Stimulated activated CD4-positive, alpha-beta T cell treated with anti-CD3 and anti-CD28 coated beads, Interleukin-1b, Interleukin-23, amount 100 ng/mL, for 1 hour (primary cell): ENCODE results near the gene DIAPH2.
"Not testable (repeated sequence)": the region's sequence is repeated elsewhere in the genome, so short reads cannot be mapped to it uniquely, and the experiment has no call there.

Source experiments
- DNase-seq, 2 donors: peaks; one replicate each; pipeline ENCODE4 v3.0.0-alpha.2; 2020; ENCODE audit warnings: low read depth in 2 of 2

The DIAPH2 gene

DNA sequence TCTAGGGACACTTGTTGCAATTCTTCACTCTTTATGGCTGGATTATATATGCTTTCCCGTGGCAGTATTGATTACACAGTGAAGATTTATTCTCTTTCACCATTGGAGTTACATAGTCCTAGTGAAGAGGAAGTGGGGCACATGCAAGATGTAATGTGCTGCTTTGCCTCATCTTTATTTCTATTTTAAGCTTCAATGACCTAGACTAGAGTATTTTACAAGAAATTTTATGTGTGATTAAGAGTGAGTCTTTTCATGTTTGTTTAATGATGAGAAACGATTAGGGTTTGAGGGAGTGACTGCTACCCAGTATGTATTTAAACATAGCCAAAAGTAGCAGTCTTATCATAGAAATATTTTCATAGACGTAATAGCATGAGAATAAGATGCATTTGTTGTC is 30.8 kb downstream of the DIAPH2 start:
- no peak for DNase-seq

DNA sequence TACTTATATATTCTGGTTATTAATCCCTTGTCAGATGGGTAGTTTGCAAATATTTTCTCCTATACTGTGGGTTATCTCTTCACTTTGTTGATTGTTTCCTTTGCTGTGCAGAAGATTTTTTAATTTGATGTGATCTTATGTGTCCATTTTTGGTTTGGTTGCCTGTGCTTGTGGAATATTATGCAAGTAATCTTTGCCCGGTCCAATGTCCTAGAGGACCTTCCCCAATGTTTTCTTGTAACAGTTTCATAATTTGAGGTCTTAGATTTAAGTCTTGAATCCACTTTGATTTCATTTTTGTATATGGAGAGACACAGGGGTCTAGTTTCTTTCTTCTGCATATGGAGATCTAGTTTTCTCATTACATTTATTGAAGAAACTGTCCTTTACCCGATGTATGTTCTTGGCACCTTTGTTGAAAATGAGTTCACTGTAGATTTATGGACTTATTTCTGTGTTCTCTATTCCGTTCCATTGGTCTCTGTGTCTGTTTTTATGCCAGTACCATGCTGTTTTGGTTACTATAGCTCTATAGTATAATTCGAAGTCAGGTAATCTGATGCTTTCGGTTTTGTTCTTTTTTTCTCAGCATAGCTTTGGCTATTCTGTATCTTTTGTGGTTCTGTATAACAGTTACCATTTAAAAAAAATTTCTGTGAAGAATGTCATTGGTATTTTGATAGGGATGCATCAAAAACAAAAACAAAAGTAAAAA is 34.7 kb downstream of the DIAPH2 start:
- no peak for DNase-seq

DNA sequence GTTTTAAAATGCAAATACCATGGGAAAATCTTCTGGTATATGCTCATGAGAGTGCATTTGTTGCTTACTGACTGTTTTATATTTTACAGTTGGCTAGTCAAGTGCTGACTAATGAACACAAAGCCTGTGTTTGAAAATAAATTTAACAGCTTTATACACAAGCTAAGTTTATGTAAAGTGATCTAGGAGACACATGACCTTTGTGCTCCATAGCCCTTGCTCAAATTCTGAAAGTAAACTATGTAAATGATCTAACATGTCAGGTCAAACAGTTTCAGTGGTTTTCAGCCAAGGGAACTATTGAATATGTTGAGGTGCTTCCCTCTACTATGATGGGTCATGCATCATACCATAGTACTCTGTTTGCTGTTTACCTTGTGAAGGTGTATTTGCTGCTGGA is 36.7 kb downstream of the DIAPH2 start:
- no peak for DNase-seq

DNA sequence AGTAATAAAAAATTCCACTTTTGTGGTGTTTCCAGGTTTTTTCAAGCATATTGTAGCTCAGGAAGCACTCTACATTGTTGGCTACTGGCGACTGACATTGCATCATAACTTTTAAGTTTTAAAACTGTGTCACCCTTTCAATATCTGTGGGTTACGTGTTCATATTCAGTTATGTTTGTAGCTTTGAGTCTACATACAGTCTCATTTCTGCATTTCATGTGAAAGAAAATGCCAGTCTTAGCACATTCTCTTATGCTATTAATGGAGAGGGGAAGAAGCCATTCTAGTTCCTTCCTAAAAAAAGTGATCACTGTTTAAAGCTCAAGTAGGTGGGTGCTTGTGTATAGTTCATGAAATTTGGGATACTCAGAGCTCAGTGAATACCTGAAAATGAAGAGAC is 38.1 kb downstream of the DIAPH2 start:
- DNase-seq: no peak

DNA sequence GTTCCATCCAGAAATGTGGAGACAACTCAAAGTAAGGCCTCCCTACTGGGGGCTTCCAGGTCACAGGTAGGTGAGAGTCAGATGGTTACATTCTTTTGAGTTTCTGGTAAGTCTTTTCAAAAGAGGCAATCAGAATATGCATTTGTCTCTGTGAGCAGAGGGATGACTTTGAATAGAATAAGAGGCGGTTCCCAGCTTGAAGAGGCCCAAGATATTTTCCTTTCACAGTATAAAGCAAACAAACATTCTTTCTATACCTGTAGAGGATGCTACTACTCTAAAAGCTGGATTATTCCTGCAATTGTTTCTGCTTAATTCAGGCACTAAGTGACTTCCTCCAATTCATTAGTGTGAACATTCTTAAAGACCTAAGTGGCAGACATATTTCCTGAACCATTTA is 44.4 kb downstream of the DIAPH2 start:
- DNase-seq: no peak

DNA sequence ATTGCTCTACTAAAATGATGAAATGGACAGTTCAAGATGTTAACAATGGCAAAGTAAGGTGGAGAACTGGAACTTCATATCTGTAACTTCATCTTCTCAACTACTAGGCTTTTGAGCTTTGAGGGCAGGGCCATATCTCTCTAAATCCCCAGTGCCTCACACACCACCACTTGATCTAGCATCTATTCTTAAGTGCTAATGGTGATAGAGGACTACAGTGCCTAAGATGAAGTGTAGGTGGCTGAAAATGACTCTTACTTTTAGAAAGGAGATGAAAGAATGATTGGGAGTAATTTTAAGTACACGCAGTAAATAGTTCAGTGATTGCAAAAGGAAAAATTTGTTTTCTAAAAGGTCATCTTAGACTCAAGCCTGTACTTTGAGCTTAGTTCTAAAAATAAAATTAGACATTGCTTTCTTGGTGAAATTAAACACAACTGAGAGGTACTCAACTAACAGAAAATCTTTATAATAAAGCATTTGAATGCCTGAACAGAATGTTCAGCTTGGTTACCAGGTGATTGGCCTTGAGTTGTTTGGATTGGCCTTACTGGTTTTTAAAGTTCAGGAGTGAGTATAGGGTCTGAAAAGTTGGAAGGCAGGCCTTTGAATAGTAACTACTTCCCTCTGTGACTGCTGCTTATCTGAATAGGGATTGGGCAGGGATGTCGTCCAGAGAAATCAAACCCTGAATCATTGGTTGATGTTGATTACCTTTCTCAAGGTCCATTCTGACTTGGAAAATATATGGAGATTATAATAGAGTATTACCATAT is 45.4 kb downstream of the DIAPH2 start:
- DNase-seq: no peak

DNA sequence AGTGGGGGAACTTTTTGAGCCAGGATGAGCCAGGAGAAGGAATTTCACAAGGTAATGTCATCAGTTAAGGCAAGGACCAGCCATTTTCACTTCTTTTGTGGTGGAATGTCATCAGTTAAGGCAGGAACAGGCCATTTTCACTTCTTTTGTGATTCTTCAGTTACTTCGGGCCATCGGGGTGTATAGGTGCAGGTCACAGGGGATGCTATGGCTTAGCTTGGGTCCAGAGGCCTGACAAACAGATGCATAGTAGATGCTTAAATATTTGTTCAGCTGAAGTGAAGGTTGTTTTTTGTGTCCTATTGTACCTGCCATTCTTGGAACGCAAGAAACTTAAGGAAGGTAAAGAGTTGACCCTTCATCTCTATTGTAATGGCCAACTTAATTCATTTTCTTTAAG is 46.4 kb downstream of the DIAPH2 start:
- not testable (repeated sequence) for DNase-seq

DNA sequence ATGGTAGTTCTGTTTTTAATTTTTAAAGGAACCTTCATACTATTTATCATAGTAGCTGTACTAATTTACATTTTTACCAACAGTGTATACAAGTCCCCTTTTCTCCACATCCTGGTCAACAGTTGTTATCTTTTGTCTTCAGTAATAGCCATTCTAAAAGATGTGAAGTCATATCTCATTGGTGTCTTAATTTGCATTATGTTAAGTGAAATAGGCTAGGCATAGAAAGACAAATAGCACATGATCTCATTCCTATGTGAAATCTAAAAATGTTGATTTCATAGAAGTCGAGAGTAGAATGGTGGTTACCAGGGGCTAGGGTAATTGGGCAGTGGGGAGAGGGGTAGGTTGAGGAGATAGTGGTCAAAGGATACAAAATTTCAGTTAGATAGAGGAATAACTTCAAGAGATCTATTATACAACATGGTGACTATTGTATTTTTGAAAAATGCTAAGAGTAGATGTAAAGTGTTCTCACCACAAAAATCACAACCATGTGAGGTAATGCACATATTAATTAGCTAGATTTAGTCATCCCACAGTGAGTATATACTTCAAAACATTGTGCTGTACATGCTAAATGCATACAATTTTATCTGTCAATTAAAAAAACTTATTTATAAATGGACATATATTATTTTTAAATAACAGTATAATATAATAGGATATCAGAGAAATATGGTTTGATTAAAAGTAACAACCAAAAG is 58.9 kb downstream of the DIAPH2 start:
- no peak for DNase-seq

DNA sequence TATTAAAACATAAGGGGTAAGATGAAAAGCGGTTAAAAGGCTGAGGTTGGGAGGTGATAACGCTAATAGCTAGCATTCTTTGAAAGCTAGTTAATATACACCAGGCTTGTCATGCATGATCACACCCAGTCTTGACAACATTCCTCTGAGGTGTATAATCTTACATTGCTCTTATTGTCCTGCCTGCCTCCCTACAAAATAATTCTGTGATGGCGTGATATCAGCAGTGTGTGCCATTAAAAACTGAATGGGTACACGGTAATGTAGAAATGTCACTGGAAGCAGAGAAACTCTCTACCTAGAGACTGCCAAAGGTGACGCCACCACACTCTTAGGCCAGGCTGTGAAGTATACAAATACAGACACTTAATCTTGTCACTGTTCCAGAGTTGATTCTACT is 68.1 kb downstream of the DIAPH2 start:
- DNase-seq: no peak

DNA sequence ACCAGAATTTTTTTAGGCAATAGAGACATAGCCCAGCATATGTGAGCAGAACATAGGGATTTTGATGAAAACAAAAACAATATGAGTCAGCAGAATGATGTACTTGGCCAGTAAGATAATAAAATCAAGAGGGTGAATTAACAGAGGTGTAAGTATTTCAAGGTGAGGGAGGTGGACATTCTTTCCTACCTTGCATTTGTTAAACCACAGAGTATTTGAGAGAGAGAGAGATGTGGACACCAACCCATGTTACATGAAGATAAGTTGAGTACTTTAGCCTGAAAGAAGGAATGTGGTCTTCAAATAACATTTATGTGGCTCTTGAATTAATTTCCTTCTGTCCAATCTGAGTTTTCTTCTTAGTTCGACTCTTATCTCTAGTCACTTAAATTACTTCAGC is 68.6 kb downstream of the DIAPH2 start:
- DNase-seq: no peak

DNA sequence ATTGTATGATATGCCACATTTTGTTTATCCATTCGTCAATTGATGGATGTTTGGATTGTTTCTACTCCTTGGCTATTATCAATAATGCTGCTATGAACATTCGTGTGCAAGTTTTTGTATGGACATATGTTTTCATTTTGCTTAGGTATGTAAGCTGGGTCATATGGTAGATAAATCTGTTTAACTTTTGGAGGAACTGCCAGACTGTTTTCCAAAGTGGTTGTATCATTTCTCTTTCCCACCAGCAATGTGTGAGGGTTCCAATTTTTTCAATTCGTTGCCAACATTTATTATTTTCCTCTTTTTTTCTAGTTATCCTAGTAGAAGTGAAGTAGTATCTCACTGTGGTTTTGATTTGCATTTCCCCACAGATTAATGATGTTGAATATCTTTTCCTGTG is 71.8 kb downstream of the DIAPH2 start:
- DNase-seq: no peak

DNA sequence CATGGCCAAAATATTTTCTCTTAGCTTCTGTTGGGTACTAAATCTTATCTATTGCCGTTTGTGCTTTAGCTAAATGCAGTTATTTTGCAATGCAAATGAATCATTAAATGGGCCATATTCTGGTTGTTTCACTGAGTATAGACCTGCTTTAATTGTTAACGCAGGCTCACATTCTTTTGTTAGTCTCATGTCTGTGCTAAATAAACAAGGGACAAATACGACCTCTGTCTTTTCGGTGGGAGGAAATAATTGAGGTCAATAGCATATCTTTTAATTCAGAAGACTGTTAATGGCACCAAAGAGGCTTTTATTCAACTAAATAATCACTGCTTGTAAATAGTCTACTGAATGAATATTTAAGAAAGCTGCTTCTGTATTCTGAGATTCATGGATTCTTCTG is 76.9 kb downstream of the DIAPH2 start:
- DNase-seq: no peak

DNA sequence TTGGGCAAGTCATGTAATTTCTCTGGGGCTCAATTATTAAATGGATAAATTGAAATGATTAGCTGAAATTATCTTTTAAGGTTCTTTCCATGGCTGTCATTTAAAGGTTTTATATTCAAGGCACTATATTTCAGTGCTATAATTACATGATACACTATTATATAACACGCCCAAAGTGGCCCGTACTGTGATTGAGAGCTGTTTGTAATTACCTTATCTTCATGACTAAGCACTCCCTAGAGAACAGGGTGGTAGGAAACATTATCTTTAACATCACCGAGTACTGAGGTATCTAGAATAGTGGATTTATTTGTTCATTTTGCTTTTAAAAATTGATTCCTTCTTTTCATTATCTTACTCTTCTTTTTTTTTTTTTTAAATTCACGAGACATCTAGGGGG is 79.0 kb downstream of the DIAPH2 start:
- DNase-seq: no peak

DNA sequence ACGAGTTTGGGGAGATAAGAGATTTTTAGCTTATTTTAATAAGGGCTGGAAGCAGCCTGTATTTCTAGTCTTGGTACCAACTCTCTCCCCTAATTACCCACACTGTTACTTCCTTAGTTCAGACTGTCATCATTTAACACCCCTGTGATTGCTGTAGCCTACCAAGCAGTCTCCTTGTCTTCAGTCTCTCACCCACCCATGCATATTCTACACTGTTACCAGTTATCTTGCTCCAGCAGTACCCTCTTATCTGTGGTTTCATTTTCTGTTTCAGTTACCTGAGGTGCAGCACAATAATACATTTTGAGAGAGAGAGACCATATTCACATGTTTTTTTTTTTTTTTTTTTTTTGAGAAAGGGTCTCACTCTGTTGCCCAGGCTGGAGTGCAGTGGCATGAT is 80.2 kb downstream of the DIAPH2 start:
- DNase-seq: no peak

DNA sequence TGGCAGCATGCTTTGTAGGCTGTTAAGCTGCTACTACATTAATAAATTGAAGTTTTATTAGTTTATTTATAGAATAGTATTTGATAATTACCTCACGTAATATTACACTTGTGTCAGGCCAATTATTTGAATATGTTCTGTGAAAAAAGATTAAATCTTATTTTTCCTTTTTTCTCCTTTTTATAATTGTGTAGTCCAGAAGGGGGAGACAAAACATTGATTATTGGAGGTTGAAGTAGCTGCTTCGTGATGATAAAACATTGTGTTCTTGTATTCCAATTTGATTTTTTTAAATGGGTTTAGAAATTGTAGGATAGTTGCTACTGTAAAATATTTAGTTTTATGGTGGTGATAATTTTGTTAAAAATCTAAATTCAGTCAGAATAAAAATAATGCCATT is 85.7 kb downstream of the DIAPH2 start:
- DNase-seq: no peak

DNA sequence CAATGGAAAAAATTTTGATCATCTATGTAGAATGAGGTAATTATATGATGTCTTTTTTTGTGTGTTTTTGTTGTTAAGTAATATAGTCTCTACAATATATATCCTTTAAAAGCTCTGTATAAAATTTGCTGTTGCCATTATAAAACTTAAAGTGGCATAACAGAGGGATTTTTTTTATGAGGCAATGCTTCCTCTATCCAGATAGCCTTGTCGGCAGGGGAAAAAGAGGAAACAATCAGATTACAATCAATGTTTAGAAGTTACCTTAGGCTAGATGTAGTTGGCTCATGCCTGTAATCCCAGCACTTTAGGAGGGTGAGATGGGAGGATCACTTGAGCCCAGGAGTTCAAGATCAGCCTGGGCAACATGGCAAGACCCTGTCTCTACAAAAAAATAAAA is 86.8 kb downstream of the DIAPH2 start:
- DNase-seq: no peak

DNA sequence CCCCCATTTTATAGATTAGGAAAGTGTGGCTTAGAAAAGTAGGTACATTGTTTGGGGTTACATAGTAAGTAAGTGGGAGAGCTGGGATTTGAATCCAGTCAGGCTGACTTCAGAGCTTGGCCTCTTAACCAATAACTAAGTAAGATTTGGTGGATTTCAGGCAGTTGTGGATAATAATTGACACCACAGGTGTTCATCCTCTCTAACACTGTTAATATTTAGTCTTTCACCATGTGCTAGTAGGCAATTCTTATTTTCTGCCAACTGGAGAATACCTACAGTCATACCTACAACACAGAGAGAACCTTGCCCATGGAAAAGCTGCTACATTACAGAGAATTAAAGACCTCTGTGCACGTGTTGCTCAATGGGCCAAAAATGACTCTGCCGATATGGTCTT is 89.5 kb downstream of the DIAPH2 start:
- DNase-seq: no peak

DNA sequence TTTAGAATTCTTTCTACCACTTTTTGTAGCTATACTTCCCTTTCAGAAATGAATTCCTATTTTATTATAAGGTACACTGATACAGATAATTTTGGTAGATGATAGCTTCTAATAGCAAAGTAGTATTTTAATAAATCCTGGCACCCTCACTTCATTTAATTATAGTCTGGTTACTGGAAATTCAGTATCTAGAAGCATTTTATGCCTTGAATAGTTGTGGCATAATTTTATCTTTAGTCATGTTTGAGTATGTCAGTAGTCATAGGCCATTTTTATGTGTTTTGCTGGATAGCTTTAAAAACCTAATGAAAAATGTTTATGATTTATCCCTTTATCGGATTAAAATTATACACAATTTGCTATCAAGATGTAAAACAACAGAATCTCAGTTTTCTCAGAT is 92.3 kb downstream of the DIAPH2 start:
- DNase-seq: no peak

DNA sequence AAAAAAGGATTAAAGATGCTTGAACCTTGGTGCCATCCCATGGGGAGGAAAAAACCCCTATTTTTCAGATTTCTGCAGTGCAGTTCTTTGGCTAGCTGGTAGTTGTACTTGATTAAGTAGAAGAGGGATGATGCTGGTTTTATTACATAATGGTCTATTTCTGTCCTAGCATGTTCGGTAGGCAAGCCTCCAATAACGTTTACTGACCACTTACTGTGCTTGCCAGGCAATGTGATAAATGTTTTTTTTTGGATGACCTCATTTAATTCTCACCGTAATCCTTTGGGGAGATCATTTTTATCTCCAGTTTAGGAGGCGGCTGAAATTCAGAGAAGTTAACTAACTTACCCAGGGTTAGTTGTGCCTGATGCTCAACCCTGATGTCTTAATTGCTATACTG is 106.9 kb downstream of the DIAPH2 start:
- DNase-seq: no peak

DNA sequence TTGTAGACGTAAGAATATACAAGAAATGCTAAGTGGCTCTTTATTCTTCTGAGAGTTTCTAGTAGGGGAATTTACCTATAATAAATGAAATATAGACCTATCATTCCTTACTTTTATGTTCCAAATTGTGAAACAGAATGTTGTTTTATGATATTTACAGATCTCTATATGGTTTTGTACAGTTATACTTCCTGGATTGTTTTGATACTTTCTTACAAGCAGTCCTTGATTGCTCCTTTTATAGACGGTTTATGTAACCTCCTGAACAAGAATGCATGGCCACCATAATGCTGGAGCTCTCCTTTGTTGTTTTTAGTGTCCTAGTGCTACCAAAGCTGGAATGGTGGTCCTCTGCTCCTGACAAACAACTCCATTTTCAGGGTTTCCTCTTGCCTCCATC is 107.4 kb downstream of the DIAPH2 start:
- DNase-seq: no peak

DNA sequence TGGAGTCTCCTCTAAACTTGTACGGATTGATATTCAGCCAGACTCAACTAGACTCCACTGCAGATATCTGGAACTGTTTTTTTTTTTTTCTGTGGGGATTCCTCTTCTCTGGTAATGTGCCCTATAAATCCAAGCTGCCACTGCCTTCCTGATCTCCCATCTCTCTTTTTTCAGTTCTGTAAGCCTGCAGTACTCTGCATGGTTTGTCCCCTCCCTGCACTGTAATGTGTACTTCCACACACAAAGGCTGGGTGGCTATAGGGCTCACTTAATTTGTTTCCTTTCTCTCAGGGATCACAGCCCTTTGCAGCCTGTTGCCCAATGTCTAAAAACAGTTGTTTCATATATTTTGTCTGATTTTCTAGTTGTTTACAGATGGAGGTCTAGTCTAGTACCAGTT is 114.3 kb downstream of the DIAPH2 start:
- DNase-seq: no peak

DNA sequence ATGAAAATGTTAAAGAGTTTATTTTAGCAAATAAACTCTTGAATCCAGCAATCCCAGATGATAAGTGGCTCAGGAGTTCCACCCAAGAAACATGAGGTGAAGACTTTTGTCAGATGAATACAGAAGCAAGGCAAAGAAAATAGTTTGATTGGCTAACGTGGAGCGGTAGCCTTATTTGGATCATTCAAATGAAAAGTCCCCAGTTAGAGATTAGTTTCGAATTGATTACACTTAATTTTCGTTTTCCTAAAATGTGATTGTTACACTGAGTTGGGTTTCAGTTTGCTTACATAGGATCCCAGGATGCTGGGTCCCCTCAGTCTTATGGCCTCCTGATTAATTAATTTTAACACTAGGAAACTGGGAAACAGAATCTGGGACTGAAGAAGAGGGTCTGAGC is 122.7 kb downstream of the DIAPH2 start:
- no peak for DNase-seq

DNA sequence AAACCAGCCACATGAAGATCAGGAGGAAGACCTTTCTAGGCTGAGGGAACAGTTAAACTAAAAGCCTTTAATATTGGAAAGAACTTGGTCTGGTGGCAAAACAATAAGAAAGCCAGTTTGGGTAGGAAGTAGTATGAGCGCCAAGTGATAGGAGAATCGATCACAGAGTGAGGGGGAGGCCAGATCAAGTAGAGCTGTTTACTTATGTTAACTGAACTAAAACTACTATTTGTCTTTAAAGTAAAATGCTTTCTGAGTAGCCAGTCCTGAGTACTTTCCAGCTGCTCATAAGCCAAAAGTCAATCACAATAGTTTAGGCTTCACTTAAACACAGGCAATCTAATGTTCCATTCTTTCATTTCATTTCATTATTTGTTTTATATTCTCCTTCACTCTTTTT is 136.3 kb downstream of the DIAPH2 start:
- DNase-seq: no peak
